K562 (cell line): ENCODE measurements around the gene FTH1. TPM values are rescaled to one million over a fixed set of nuclear protein-coding genes. Genes with fewer than 3 reads are reported as not detected.

ENCODE experiments used
- CHD1 ChIP-seq: fragments of 200-600 bp; sonication (generic); IDR thresholded peaks from one replicate; pipeline ENCODE4 v1.6.1; 2012; ENCODE audit warnings: mild to moderate bottlenecking, moderate library complexity, low read length, inconsistent platforms
- GTF2F1 ChIP-seq: IDR thresholded peaks from 2 replicates; pipeline ENCODE4 v1.6.1; 2011; ENCODE audit warnings: low read depth, low read length, improper control_type of control experiment
- NEUROD1 ChIP-seq: fragments of 150-350 bp; IDR thresholded peaks from 2 replicates; pipeline ENCODE4 v1.6.1; 2014; ENCODE audit warnings: borderline replicate concordance, low read length, low read depth; ENCODE audit not compliant: partially characterized antibody
- RERE ChIP-seq: sonication (generic); formaldehyde crosslinking; IDR thresholded peaks from 2 replicates; pipeline ENCODE4 v1.8.0; 2023; ENCODE audit warnings: missing genetic modification reagents, mild to moderate bottlenecking, borderline replicate concordance
- TEAD2 ChIP-seq: fragments of 450-650 bp; IDR thresholded peaks from 2 replicates; pipeline ENCODE4 v1.6.1; 2016; ENCODE audit warnings: missing genetic modification characterization, control low read depth, missing compliant biosample characterization
- YBX1 ChIP-seq: fragments of 450-650 bp; IDR thresholded peaks from 2 replicates; pipeline ENCODE4 v1.7.1; 2016; ENCODE audit warnings: mild to moderate bottlenecking
- ZC3H11A ChIP-seq: IDR thresholded peaks from 2 replicates; pipeline ENCODE4 v1.6.1; 2012; ENCODE audit warnings: low read depth, low read length, improper control_type of control experiment
- ZNF146 ChIP-seq: IDR thresholded peaks from one replicate; pipeline ENCODE4 v1.6.1; 2018; ENCODE audit warnings: missing compliant biosample characterization; ENCODE audit not compliant: unreplicated experiment
- ZNF174 ChIP-seq: fragments of 250-450 bp; sonication (Bioruptor Pico); IDR thresholded peaks from 2 replicates; pipeline ENCODE4 v1.4.0; 2020; ENCODE audit warnings: mild to moderate bottlenecking
- ZNF512 ChIP-seq: IDR thresholded peaks from 2 replicates; pipeline ENCODE4 v1.6.1; 2016; ENCODE audit warnings: missing genetic modification characterization, missing compliant biosample characterization
- ZNF696 ChIP-seq: fragments of 250-450 bp; sonication (Bioruptor Pico); conservative IDR thresholded peaks from 2 replicates; pipeline ENCODE4 v1.4.0; 2020; ENCODE audit warnings: mild to moderate bottlenecking, moderate library complexity
- ZNF778 ChIP-seq: fragments of 450-650 bp; formaldehyde crosslinking; IDR thresholded peaks from 2 replicates; pipeline ENCODE4 v1.4.0; 2020; ENCODE audit warnings: mild to moderate bottlenecking, moderate library complexity
- polyA plus RNA-seq, 8 experiments: library from polyadenylated mRNA; depleted of rRNA in 4 of 8; stranded (reverse) in 5 of 8; unstranded in 3 of 8; fragments of >200 nt; fragmentation: Nextera tagmentation in 2 of 8; fragmentation: Illumina TruSeq in 1 of 8; extraction: Ambion mirVana in 2 of 8; extraction: Trizol in 1 of 8; gene quantifications; 2 replicates each; pipeline versions ENCODE4 v1.2.1 to v1.2.3, GENCODE V29; 2011 to 2014; ENCODE audit warnings: inconsistent platforms in 1 of 8, missing spikeins in 1 of 8
- total RNA-seq, 7 experiments: library from RNA; depleted of rRNA in 6 of 7; stranded (reverse); fragments of >200 nt in 6 of 7; fragmentation: Illumina TruSeq in 2 of 7; extraction: Trizol in 2 of 7; gene quantifications; 2 replicates each; pipeline versions ENCODE4 v1.2.1 to v1.2.3, GENCODE V29; 2011 to 2021; ENCODE audit warnings: low replicate concordance in 1 of 7
- TF ChIP-seq, protein P1 (sequence below): fragments of 250-450 bp; sonication (Bioruptor Pico); IDR thresholded peaks from 2 replicates; pipeline ENCODE4 v1.8.0; 2021; ENCODE audit warnings: borderline replicate concordance, mild to moderate bottlenecking, moderate library complexity; ENCODE audit not compliant: poor library complexity, severe bottlenecking
- TF ChIP-seq, protein P2 (sequence below): fragments of 450-650 bp; formaldehyde crosslinking; IDR thresholded peaks from 2 replicates; pipeline ENCODE4 v1.4.0; 2022; ENCODE audit warnings: missing genetic modification characterization
- TF ChIP-seq, protein P3 (sequence below): fragments of 450-650 bp; IDR thresholded peaks from 2 replicates; pipeline ENCODE4 v1.7.1; 2018; ENCODE audit warnings: mild to moderate bottlenecking, low read depth; ENCODE audit not compliant: partially characterized antibody

The FTH1 gene
- total and polyA plus RNA-seq, 9 of the 15 experiments (the other 6 are each of a cell fraction or from before 2014, with no cell fraction given) = 370 to 3,146 (median 802) TPM

DNA sequence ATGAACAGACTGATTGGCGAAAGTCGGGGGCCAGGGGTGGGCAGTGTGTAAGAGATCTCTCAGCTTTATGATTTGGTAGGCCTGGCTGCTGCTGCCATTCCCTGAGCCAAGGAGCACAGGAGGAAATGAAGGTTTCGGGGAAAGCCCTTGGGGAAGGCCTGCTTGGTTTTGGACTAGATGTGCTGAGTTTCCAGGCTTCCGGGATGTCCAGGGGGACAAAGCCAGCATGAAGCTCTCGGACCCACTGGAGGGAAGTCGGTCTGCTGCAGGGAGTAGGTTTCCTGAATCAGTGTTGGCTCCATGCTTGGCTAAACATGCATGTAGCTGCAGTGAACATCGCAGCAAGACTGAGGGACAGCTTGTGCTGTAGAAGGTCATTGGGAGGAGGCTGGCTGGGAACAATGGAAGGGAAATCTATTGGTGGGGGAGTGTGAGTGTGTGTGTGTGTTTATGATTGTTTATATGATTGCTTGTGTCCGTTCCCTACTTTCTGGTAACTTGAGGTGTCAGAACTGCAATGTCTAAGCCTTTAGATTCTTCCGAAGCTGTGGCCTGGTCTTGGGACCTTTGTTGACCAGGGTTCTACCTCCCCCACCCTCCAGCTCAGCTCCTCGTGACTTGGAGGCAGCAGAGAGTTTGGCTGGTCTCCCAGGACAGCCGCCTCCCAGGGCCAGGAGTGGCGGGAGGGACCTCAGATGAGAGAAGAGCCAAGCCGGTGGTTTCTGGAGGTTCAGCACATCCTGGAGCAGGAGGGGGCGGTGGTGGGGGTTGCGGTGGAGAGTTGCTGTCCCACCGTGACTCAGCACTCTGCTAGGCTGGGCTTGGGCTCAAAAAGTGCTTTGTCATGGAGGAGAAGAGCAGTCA, 4.0 kb upstream of the FTH1 start (continued):
- TF ChIP-seq GTF2F1 (no peak), NEUROD1 (peak; percentile 89), YBX1 (no peak), ZC3H11A (no peak), ZNF146 (CRISPR knock-in tag) (no peak), CHD1 (no peak), RERE (CRISPR knock-in tag) (no peak), TEAD2 (tag) (no peak), ZNF512 (tag) (no peak), ZNF696 (no peak), ZNF174 (no peak), ZNF778 (CRISPR knock-in tag) (no peak)
- TF ChIP-seq, protein P1, sequence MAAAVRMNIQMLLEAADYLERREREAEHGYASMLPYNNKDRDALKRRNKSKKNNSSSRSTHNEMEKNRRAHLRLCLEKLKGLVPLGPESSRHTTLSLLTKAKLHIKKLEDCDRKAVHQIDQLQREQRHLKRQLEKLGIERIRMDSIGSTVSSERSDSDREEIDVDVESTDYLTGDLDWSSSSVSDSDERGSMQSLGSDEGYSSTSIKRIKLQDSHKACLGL (CRISPR knock-in tag) = no peak
- TF ChIP-seq, protein P2, sequence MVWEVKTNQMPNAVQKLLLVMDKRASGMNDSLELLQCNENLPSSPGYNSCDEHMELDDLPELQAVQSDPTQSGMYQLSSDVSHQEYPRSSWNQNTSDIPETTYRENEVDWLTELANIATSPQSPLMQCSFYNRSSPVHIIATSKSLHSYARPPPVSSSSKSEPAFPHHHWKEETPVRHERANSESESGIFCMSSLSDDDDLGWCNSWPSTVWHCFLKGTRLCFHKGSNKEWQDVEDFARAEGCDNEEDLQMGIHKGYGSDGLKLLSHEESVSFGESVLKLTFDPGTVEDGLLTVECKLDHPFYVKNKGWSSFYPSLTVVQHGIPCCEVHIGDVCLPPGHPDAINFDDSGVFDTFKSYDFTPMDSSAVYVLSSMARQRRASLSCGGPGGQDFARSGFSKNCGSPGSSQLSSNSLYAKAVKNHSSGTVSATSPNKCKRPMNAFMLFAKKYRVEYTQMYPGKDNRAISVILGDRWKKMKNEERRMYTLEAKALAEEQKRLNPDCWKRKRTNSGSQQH (CRISPR knock-in tag) = no peak
- TF ChIP-seq, protein P3, sequence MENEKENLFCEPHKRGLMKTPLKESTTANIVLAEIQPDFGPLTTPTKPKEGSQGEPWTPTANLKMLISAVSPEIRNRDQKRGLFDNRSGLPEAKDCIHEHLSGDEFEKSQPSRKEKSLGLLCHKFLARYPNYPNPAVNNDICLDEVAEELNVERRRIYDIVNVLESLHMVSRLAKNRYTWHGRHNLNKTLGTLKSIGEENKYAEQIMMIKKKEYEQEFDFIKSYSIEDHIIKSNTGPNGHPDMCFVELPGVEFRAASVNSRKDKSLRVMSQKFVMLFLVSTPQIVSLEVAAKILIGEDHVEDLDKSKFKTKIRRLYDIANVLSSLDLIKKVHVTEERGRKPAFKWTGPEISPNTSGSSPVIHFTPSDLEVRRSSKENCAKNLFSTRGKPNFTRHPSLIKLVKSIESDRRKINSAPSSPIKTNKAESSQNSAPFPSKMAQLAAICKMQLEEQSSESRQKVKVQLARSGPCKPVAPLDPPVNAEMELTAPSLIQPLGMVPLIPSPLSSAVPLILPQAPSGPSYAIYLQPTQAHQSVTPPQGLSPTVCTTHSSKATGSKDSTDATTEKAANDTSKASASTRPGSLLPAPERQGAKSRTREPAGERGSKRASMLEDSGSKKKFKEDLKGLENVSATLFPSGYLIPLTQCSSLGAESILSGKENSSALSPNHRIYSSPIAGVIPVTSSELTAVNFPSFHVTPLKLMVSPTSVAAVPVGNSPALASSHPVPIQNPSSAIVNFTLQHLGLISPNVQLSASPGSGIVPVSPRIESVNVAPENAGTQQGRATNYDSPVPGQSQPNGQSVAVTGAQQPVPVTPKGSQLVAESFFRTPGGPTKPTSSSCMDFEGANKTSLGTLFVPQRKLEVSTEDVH = peak; percentile 37
